Transverse colon (tissue), 4 donors: ENCODE measurements around the gene CDK12. TPM values are rescaled to one million over a fixed set of nuclear protein-coding genes. Genes with fewer than 3 reads are reported as not detected.

ENCODE experiments used
- DNase-seq: peaks from one replicate; pipeline ENCODE4 v3.0.0-alpha.2; 2019
- H3K27ac ChIP-seq, 4 donors: fragments of 200-600 bp; sonication (generic); 2 replicates each; pipeline ENCODE4 v1.5.1; 2016 to 2018; ENCODE audit warnings: inconsistent platforms in 4 of 4
- H3K27me3 ChIP-seq: fragments of 200-600 bp; sonication (generic); 2 replicates; pipeline ENCODE4 v1.5.1; 2017; ENCODE audit warnings: inconsistent platforms
- H3K36me3 ChIP-seq, 4 donors: fragments of 200-600 bp; sonication (generic); 2 replicates each; pipeline ENCODE4 v1.5.1; 2017 to 2019; ENCODE audit warnings: inconsistent platforms in 4 of 4
- H3K4me1 ChIP-seq, 4 donors: fragments of 200-600 bp; sonication (generic); 2 replicates each; pipeline ENCODE4 v1.5.1; 2017 to 2020; ENCODE audit warnings: inconsistent platforms in 4 of 4
- H3K4me3 ChIP-seq, 4 donors: fragments of 200-600 bp; sonication (generic); 1 replicate in 1 of 4; 2 replicates in 3 of 4; pipeline versions ENCODE4 v1.5.1 to v1.6.1; 2017 to 2019; ENCODE audit warnings: inconsistent platforms in 4 of 4
- H3K9me3 ChIP-seq, 2 donors: fragments of 200-600 bp; sonication (generic); 2 replicates each; pipeline ENCODE4 v1.5.1; 2017 to 2019; ENCODE audit warnings: inconsistent platforms in 2 of 2
- CTCF ChIP-seq, 5 experiments: fragments of 200-600 bp in 3 of 5; fragments of 450-650 bp in 2 of 5; sonication (generic) in 3 of 5; IDR thresholded peaks; 1 replicate in 2 of 5; 2 replicates in 3 of 5; pipeline ENCODE4 v1.5.1; 2016 to 2017; ENCODE audit warnings: antibody characterized with exemption in 5 of 5, inconsistent platforms in 3 of 5, mild to moderate bottlenecking in 2 of 5, moderate library complexity in 1 of 5
- EP300 ChIP-seq: sonication (generic); formaldehyde crosslinking; IDR thresholded peaks from one replicate; pipeline ENCODE4 v1.6.1; 2017; ENCODE audit warnings: antibody characterized with exemption, low read depth
- POLR2A ChIP-seq: fragments of 450-650 bp; IDR thresholded peaks from one replicate; pipeline ENCODE4 v1.6.1; 2016; ENCODE audit warnings: antibody characterized with exemption, mild to moderate bottlenecking, moderate library complexity
- POLR2AphosphoS5 ChIP-seq, 3 donors: sonication (generic); formaldehyde crosslinking; IDR thresholded peaks; one replicate each; pipeline ENCODE4 v1.6.1; 2016; ENCODE audit warnings: antibody characterized with exemption in 3 of 3
- WGBS, 2 donors: methylation state at CpG; one replicate each; pipeline ENCODE4 v1.1.5; 2018; ENCODE audit warnings: low coverage in 1 of 2; 5-methylcytosine and 5-hydroxymethylcytosine counted together
- in situ Hi-C, 4 donors: fragments of 200-750 bp; cut with MboI; loops; one replicate each; pipeline versions ENCODE4 v1.15.0 to v1.15.1; 2017; ENCODE audit warnings: low sequenced_read_pairs in 3 of 4, low pct_ligation_motif_present in 1 of 4, low pct_unique_long_range_greater_than_20kb in 1 of 4
- intact Hi-C: fragments of 100-400 bp; cut with DNase I; formaldehyde crosslinking; loops from one replicate; pipeline ENCODE4 v1.15.1; 2023; ENCODE audit warnings: low total_unique reads
- total RNA-seq, 4 donors: library from RNA; depleted of rRNA; stranded (reverse); fragments of >200 nt; gene quantifications; one replicate each; pipeline ENCODE4 v1.1.0, GENCODE V29; 2016

CDK12 gene
- total RNA-seq, 4 donors from 2014 or later = 31.4 to 66.5 (median 49.4) TPM

DNA sequence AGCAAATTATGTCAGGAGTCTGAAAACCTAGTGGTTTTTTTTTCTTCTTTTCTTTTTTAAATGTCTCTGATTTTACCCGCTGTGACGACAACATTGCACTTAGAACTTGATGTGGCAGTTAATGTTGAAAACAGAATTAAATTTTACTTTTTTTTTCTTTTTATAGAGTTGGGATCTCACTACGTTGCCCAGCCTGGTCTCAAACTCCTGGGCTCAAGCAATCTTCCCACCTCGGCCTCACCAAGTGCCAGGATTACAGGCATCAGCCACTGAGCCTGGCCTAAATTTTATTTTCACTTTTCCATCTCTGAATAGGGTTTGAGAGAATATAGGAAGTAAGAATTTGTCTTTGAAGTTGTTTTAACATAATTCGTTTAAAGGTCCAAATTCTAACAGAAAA, 52.6 kb downstream of the CDK12 start:
- Histone ChIP-seq H3K9me3 (no peaks in the 10 kb centered on the region), H3K4me1 (no peaks in the 10 kb centered on the region), H3K4me3 (no peak overlapping the region), H3K27me3 (no peaks in the 10 kb centered on the region), H3K36me3 (peaks cover 0 to 95% (median 48%) of the 10 kb centered on the region in 4 donors), H3K27ac (no peak overlapping the region)
- DNase-seq = no peak
- TF ChIP-seq POLR2A (no peak), CTCF (IDR thresholded peaks at IDR 0.05) (no peak), EP300 (no peak), POLR2AphosphoS5 (IDR thresholded peaks at IDR 0.05) (no peak)
- intact Hi-C loops (no loop called here), in situ Hi-C loops (no loop called here)
- WGBS, 2 donors = 94 to 95% methylated on average over 5 of the region's 5 CpGs

GRCh38 chr17:39517224-39517623, 55.9 kb downstream of the CDK12 start:
- H3K36me3 ChIP-seq = peaks cover 0 to 95% (median 49%) of the 10 kb centered on the region in 4 donors
- no peak for DNase-seq
- H3K4me1 ChIP-seq = no peaks in the 10 kb centered on the region
- in situ Hi-C loops = no loop called here
- 82 to 87% methylated on average over 6 to 7 of the region's 7 CpGs for WGBS, 2 donors
- no peaks in the 10 kb centered on the region for H3K9me3 ChIP-seq
- TF ChIP-seq POLR2A (no peak), CTCF (IDR thresholded peaks at IDR 0.05) (no peak), EP300 (no peak), POLR2AphosphoS5 (IDR thresholded peaks at IDR 0.05) (no peak)
- intact Hi-C loops = no loop called here
- H3K27ac ChIP-seq = no peak overlapping the region
- H3K4me3 ChIP-seq = no peak overlapping the region
- H3K27me3 ChIP-seq = no peaks in the 10 kb centered on the region

GRCh38 chr17:39525801-39526506, 64.7 kb downstream of the CDK12 start:
- Histone ChIP-seq H3K27ac (no peak overlapping the region), H3K4me3 (no peak overlapping the region), H3K27me3 (no peaks in the 10 kb centered on the region), H3K9me3 (no peaks in the 10 kb centered on the region), H3K36me3 (peaks cover 0 to 85% (median 30%) of the 10 kb centered on the region in 4 donors), H3K4me1 (no peaks in the 10 kb centered on the region)
- DNase-seq = no peak
- in situ Hi-C loops = no loop called here
- 62 to 71% methylated on average over 3 to 6 of the region's 6 CpGs for WGBS, 2 donors
- TF ChIP-seq POLR2A = no peak
- TF ChIP-seq POLR2AphosphoS5 (IDR thresholded peaks at IDR 0.05) = no peak
- intact Hi-C loops = no loop called here

- Histone ChIP-seq H3K27ac (no peak overlapping the region), H3K4me1 (no peaks in the 10 kb centered on the region), H3K9me3 (no peaks in the 10 kb centered on the region), H3K4me3 (no peak overlapping the region), H3K27me3 (no peaks in the 10 kb centered on the region), H3K36me3 (peaks cover 0 to 76% (median 27%) of the 10 kb centered on the region in 4 donors)
- TF ChIP-seq POLR2A = no peak
- TF ChIP-seq CTCF (IDR thresholded peaks at IDR 0.05) = peak in 4 of 5 experiments; percentile 25 to 39 (median 34)
- no peak for TF ChIP-seq POLR2AphosphoS5 (IDR thresholded peaks at IDR 0.05)
- no peak for TF ChIP-seq EP300
- in situ Hi-C loops (no loop called here), intact Hi-C loops (no loop called here)
- DNase-seq = no peak
- 95 to 96% methylated on average over 7 of the region's 7 CpGs for WGBS, 2 donors
Observed at GRCh38 chr17:39527220-39527813, 66.0 kb downstream of the CDK12 start.
